Measurements from ENCODE around the gene ANO2. TPM values are rescaled to one million over a fixed set of nuclear protein-coding genes. Genes with fewer than 3 reads are reported as not detected.

ANO2 gene
- total RNA-seq, 1 donor from 2014 or later: 20.1 TPM

DNA sequence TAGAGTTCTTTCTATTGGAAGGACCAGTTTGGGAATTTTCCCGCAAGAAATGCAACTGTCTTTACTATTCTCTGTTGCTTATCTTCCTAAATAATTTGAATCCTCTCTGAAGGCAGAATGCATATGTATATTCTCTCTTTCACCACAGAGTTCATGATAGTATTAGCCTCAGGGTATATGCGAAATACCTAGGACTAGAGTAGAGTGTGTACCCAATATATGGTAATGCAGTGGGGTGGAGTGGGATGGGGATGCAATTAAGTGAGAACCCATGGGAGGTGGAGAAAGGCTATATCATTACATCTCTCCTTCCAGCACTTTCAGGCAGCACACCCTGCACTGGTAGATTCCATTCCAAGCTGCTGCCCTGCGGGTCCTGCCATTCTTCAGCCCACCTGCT, 207.3 kb downstream of the ANO2 start:
- Histone ChIP-seq H3K36me3 (no peaks in the 10 kb centered on the region), H3K27me3 (no peaks in the 10 kb centered on the region), H3K4me3 (no peak overlapping the region), H3K27ac (no peak overlapping the region), H3K4me1 (no peaks in the 10 kb centered on the region), H3K9me3 (no peaks in the 10 kb centered on the region)
- intact Hi-C loops (cut with DNase I): no loop called here
- TF ChIP-seq, protein P1, sequence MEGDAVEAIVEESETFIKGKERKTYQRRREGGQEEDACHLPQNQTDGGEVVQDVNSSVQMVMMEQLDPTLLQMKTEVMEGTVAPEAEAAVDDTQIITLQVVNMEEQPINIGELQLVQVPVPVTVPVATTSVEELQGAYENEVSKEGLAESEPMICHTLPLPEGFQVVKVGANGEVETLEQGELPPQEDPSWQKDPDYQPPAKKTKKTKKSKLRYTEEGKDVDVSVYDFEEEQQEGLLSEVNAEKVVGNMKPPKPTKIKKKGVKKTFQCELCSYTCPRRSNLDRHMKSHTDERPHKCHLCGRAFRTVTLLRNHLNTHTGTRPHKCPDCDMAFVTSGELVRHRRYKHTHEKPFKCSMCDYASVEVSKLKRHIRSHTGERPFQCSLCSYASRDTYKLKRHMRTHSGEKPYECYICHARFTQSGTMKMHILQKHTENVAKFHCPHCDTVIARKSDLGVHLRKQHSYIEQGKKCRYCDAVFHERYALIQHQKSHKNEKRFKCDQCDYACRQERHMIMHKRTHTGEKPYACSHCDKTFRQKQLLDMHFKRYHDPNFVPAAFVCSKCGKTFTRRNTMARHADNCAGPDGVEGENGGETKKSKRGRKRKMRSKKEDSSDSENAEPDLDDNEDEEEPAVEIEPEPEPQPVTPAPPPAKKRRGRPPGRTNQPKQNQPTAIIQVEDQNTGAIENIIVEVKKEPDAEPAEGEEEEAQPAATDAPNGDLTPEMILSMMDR (IDR thresholded peaks at IDR 0.05): no peak
- no peak for DNase-seq (ENCODE audit: low spot score in 2 of 2)

DNA sequence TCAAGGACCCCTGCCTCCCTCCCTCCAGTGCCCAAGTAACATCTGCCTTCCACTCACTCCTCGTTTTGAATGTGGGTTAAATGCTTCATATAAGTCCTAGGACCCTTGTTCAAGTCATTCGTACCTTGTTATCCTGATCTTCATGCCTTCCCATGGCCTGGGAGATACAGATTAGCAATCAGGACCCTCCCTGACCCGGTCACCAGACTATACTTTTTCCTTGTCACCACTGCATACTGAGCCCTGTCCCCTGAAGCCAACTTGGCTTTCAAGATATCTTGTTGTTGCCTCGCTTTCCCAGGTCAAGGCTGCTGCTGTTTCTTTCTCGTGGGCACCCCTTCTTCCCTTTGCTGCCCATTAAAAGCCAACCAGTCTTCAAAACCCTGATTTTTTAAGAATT, 208.5 kb downstream of the ANO2 start:
- H3K9me3 ChIP-seq: no peaks in the 10 kb centered on the region

DNA sequence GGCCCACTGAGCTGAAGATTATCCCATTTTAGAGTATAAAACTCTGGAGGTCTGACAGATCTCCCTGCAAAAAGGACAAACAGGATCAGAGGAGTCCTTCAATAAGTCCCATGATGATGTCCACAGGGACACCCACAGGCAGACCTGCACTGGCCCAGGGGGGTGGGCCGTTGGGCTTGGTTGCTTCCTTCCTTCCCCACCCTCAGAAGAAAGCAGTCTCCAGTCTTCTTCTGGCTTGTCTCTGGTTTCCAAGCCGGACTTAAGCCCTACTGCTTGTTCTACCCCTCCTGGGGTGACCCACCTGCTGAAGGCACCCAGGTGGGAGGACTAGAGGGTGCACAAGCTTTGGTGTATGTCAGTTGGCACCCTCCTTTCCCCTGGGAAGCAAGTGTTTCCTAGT, 209.0 kb downstream of the ANO2 start:
- Histone ChIP-seq H3K4me3 (no peak overlapping the region), H3K27ac (no peak overlapping the region), H3K27me3 (no peaks in the 10 kb centered on the region), H3K9me3 (no peaks in the 10 kb centered on the region), H3K36me3 (no peaks in the 10 kb centered on the region), H3K4me1 (no peaks in the 10 kb centered on the region)
- intact Hi-C loops (cut with DNase I): no loop called here
- TF ChIP-seq, protein P1 (IDR thresholded peaks at IDR 0.05): no peak
- DNase-seq (ENCODE audit: low spot score in 2 of 2): no peak

More for the DNA sequence above, 208.5 kb downstream of the ANO2 start:
- H3K27me3 ChIP-seq: no peaks in the 10 kb centered on the region
- no peak overlapping the region for H3K4me3 ChIP-seq
- no peak for DNase-seq (ENCODE audit: low spot score in 2 of 2)
- intact Hi-C loops (cut with DNase I): no loop called here
- no peaks in the 10 kb centered on the region for H3K4me1 ChIP-seq
- H3K27ac ChIP-seq: no peak overlapping the region
- no peaks in the 10 kb centered on the region for H3K36me3 ChIP-seq
- TF ChIP-seq, protein P1 (IDR thresholded peaks at IDR 0.05): no peak

DNA sequence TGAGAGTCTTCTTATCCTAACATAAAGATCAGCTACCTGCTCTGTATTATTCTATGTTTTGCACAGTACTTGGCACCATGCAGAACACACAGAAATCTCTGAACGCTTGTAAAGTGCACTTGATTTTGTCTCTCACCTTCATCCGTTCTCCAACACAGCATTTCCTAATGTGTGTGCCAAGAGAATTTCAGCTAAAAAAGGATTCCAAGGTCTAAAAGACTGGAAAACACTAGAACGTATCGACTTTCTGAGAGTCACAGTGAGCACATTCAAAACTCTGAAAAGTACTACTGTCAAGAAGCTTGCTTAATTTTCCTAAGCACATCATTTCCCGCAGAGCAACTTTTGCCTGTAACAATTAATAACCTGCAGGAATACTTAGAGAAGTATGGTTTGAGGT, 211.1 kb downstream of the ANO2 start:
- DNase-seq (ENCODE audit: low spot score in 2 of 2): no peak
- no peaks in the 10 kb centered on the region for H3K36me3 ChIP-seq
- intact Hi-C loops (cut with DNase I): no loop called here
- no peak overlapping the region for H3K4me3 ChIP-seq
- no peak overlapping the region for H3K27ac ChIP-seq
- H3K4me1 ChIP-seq: no peaks in the 10 kb centered on the region
- TF ChIP-seq, protein P1 (IDR thresholded peaks at IDR 0.05): no peak
- H3K9me3 ChIP-seq: no peaks in the 10 kb centered on the region
- H3K27me3 ChIP-seq: no peaks in the 10 kb centered on the region

DNA sequence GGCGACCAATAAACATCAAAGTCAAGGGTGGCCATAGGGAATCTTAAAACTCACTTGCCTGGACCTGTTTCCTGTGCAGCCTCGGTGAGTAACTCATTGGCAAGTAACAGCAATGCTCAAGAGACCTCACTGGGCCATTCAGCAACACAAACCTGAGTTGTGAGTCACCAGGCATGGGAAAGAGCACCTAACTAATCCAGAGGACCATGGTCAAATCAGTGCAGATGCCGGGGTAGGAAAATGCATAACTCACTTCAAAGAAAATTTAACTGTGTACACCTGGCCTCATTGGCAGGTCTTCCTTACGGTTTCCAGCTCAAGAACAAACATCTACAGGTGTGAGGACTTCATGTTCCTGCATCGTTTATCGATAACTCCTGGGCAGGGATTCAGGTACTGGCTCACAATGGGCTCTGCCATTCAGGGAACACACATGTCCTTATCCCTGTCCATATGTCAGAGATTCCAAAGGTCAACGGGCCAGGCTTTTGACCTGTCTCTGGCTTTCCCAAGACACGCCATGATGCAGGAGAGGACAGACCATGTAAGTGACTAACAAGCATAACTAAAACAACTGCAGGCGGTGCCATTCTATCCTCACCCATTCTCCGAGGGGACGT, 211.8 kb downstream of the ANO2 start:
- intact Hi-C loops (cut with DNase I): no loop called here

More for the DNA sequence above, 211.8 kb downstream of the ANO2 start:
- Histone ChIP-seq H3K4me1 (no peaks in the 10 kb centered on the region), H3K27me3 (no peaks in the 10 kb centered on the region), H3K4me3 (no peak overlapping the region), H3K27ac (no peak overlapping the region), H3K9me3 (no peaks in the 10 kb centered on the region), H3K36me3 (no peaks in the 10 kb centered on the region)
- TF ChIP-seq, protein P1 (IDR thresholded peaks at IDR 0.05): no peak
- no peak for DNase-seq (ENCODE audit: low spot score in 2 of 2)

Data from ascending aorta (tissue), 2 donors.